Jurkat, Clone E6-1 (cell line): ENCODE data around the gene LPP.
A peak's percentile ranks its signal among the peaks of the same experiment; 100 is the strongest.

Source experiments
- DNase-seq: peaks from one replicate; pipeline ENCODE4 v3.0.0-alpha.2; 2011; ENCODE audit warnings: low read depth, low spot score
- H3K4me3 ChIP-seq: 2 replicates; pipeline ENCODE4 v1.5.1; 2011; ENCODE audit warnings: mild to moderate bottlenecking, low read length, control low read depth, moderate library complexity

Gene LPP

DNA sequence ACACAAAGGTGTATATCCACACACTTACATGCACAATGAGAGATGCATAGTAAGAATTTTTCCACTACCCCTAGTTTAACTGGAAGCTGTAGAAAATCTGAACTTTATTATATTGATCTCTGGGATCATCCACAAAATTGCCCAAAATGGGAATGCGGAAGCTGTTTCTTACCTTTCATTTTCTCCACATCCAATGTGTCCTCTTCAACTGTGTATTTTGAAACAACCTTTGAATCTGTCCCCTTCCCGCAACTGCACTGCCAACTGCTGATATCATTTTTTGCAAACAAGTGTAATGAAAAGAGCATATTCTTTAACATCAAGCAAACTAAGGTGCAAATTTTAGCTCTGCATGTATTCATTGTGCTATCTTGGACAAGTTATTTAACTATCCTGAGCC is 590.2 kb downstream of the LPP start:
- H3K4me3 ChIP-seq: no peak overlapping the region
- DNase-seq: no peak

- no peak for DNase-seq
- no peak overlapping the region for H3K4me3 ChIP-seq
Observed at GRCh38 chr3:188745031-188745430, 591.1 kb downstream of the LPP start.

- H3K4me3 ChIP-seq: no peak overlapping the region
- no peak for DNase-seq
Observed at GRCh38 chr3:188746291-188746783, 592.4 kb downstream of the LPP start.

DNA sequence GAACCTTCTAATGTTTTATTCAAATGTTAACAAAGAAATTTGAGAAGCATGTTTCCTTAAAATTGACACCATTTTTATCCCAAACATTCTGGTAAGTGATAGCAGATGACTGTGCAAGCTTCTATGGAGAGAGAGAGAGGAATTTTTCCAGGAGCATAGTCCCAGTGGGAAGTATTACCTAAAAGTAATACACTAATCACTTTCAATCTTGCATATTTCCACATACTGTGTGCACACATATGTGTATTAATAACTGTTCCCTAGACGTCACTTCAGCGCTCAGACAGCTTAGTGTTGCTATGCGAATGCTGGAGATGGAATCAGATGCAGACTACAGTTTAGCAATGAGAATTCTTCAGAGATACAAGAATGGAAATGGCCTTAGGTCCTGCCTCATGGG is 593.5 kb downstream of the LPP start:
- no peak overlapping the region for H3K4me3 ChIP-seq
- no peak for DNase-seq

- DNase-seq: peak; percentile 50
- no peak overlapping the region for H3K4me3 ChIP-seq
Observed at GRCh38 chr3:188749010-188749617, 595.2 kb downstream of the LPP start.

DNA sequence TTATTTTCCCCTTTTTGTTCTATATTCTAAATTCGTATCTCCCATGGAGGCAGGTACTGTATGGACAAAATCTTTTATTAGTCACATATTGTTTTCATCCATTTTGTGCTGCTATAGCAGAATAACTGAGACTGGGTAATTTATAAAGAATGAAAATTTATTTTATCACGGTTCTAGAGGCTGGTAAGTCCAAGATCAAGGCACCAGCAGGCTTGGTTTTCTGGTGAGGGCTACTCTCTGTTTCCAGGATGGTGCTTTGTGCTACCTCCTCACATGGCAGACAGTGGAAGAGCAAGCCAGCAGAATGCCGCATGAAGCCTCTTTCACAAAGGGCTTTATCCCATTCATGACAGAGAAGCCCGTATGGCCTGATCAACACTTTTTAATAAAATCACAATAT is 595.9 kb downstream of the LPP start:
- H3K4me3 ChIP-seq: no peak overlapping the region
- no peak for DNase-seq

DNA sequence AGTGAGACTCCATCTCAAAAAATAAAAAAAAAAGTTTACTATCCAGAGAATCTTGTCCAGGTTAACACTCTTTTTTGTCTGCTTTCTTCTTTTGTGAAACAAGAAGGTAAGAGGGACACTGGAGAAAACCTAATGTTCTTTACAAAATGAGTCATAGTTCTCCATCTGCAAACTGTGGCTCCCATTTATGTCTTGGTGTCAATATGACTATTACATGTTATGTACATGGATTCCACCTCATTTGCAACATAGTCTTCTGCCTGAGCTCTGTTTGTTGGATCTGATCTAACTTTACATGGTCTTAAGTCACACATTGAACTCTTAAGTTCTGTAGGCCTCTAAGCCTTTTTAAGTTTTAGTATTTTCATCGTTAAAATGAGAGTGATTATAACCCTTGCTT is 596.7 kb downstream of the LPP start:
- no peak overlapping the region for H3K4me3 ChIP-seq
- no peak for DNase-seq

GRCh38 chr3:188752850-188753249 is 598.9 kb downstream of the LPP start:
- DNase-seq: no peak
- H3K4me3 ChIP-seq: no peak overlapping the region

GRCh38 chr3:188754267-188754666 is 600.3 kb downstream of the LPP start:
- no peak overlapping the region for H3K4me3 ChIP-seq
- no peak for DNase-seq

GRCh38 chr3:188756241-188756640 is 602.3 kb downstream of the LPP start:
- no peak overlapping the region for H3K4me3 ChIP-seq
- DNase-seq: no peak

GRCh38 chr3:188759336-188760005 is 605.5 kb downstream of the LPP start:
- DNase-seq: no peak
- no peak overlapping the region for H3K4me3 ChIP-seq

- no peak overlapping the region for H3K4me3 ChIP-seq
- no peak for DNase-seq
Observed at GRCh38 chr3:188760408-188760807, 606.5 kb downstream of the LPP start.

- no peak overlapping the region for H3K4me3 ChIP-seq
- DNase-seq: no peak
Observed at GRCh38 chr3:188761439-188761838, 607.5 kb downstream of the LPP start.

- no peak for DNase-seq
- H3K4me3 ChIP-seq: no peak overlapping the region
Observed at GRCh38 chr3:188761964-188762363, 608.0 kb downstream of the LPP start.

DNA sequence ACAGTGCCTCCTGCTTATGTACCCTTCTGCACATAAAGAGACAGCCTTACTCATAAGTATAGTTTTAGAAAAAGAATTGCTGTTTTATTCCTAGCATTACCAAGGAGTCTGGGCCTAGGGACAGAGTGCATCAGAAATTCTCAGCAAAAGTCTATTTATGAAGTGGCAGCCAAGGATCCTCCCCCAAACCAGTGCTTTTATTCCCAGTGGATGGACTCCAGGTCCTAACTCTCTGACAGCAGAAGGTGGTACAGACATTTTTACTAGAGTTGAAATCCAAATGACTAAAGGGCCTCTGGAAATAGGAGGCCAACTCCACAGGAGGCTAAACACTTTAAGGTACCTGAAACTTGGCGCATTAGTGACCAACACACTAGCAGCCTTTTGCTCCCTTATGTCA is 610.7 kb downstream of the LPP start:
- no peak overlapping the region for H3K4me3 ChIP-seq
- no peak for DNase-seq

DNA sequence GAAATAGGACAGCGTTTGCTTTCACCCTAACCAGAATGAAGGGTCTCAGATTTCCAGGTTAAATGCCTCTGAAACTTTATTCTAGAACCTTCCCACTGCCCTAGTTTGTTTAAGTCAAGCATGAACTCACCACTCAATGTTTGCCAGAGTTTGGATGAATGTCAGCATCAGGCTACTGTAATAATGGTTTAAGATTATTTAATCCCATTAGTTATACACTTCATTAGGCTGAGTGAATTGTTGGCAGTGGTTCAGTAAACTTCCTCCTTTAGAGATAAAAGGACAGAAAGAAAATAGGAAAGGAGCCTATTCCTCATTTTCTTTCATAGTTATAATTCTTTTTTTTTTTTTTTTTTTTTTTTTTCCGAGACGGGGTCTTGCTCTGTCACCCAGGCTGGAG is 615.9 kb downstream of the LPP start:
- no peak for DNase-seq
- H3K4me3 ChIP-seq: no peak overlapping the region

DNA sequence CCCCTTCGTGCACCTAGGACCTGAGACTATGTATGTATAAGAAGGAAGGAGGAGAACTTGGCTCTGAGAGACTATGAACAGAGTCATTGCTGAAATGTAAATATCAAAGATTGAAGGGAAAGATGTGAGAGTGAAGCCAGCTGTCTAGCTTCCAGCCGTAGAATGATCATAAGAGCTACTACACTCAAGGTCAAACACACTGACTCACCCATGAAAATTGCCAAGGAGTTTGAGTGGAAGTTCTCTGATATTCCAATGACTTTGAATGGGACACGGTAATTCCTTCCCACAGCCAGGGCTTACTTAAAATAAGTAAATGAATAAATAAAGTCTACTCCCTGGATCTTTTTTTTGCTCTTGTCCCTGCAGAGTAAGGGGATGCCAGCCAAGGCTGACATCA is 618.9 kb downstream of the LPP start:
- no peak overlapping the region for H3K4me3 ChIP-seq
- no peak for DNase-seq

DNA sequence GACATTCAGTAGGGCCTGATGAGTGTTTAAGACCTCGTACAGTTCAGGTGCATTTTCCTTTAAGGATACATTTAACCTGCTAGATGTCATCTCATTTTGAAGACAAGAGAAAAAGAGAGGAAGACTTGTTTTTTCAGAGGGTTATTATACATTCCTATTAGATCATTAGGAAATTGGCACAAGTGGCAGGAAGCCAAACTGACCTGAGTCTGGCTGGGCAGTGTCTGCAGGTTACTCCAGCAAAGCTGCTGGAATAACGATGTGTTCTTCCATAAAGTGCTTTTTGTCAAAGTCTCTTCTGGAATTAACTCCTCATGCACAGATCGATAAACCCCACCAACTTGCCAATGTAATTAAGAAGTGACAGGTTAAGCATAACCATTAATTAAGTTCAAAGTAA is 621.5 kb downstream of the LPP start:
- no peak for DNase-seq
- no peak overlapping the region for H3K4me3 ChIP-seq

- no peak for DNase-seq
- no peak overlapping the region for H3K4me3 ChIP-seq
Observed at GRCh38 chr3:188776447-188776846, 622.5 kb downstream of the LPP start.

- no peak overlapping the region for H3K4me3 ChIP-seq
- no peak for DNase-seq
Observed at GRCh38 chr3:188778091-188778852, 624.3 kb downstream of the LPP start.
